Measurements from ENCODE around the gene AACS.
"Not testable (repeated sequence)": the region's sequence is repeated elsewhere in the genome, so short reads cannot be mapped to it uniquely, and the experiment has no call there.

The AACS gene

GRCh38 chr12:125053821-125054220 is 11.4 kb upstream of the AACS start:
- DNase-seq (ENCODE audit: insufficient read length, low spot score) (no peak), FAIRE-seq (no peak)

GRCh38 chr12:125055591-125055990 is 9.6 kb upstream of the AACS start:
- no peak for DNase-seq (ENCODE audit: insufficient read length, low spot score)
- FAIRE-seq, result no peak

GRCh38 chr12:125056306-125056705 is 8.9 kb upstream of the AACS start:
- no peak for FAIRE-seq
- no peak for DNase-seq (ENCODE audit: insufficient read length, low spot score)

GRCh38 chr12:125057708-125058107 is 7.5 kb upstream of the AACS start:
- FAIRE-seq (no peak), DNase-seq (ENCODE audit: insufficient read length, low spot score) (no peak)

GRCh38 chr12:125061229-125061628 is 4.0 kb upstream of the AACS start:
- no peak for FAIRE-seq
- DNase-seq (ENCODE audit: insufficient read length, low spot score), result no peak

GRCh38 chr12:125063522-125063921 is 1.7 kb upstream of the AACS start:
- not testable (repeated sequence) for FAIRE-seq; DNase-seq (ENCODE audit: insufficient read length, low spot score)

- DNase-seq (ENCODE audit: insufficient read length, low spot score), result no peak
- no peak for FAIRE-seq
Measured at GRCh38 chr12:125064492-125064891, 743 bp upstream of the AACS start.

GRCh38 chr12:125065919-125066570 is 810 bp downstream of the AACS start:
- DNase-seq (ENCODE audit: insufficient read length, low spot score) (no peak), FAIRE-seq (no peak)

GRCh38 chr12:125068391-125068790 is 3.2 kb downstream of the AACS start:
- DNase-seq (ENCODE audit: insufficient read length, low spot score) (no peak), FAIRE-seq (no peak)

GRCh38 chr12:125069616-125070015 is 4.4 kb downstream of the AACS start:
- FAIRE-seq, result no peak
- DNase-seq (ENCODE audit: insufficient read length, low spot score), result no peak

GRCh38 chr12:125070112-125070511 is 4.9 kb downstream of the AACS start:
- DNase-seq (ENCODE audit: insufficient read length, low spot score) (no peak), FAIRE-seq (no peak)

- DNase-seq (ENCODE audit: insufficient read length, low spot score) (no peak), FAIRE-seq (no peak)
Measured at GRCh38 chr12:125070661-125071390, 5.6 kb downstream of the AACS start.

GRCh38 chr12:125071456-125071855 is 6.2 kb downstream of the AACS start:
- FAIRE-seq (no peak), DNase-seq (ENCODE audit: insufficient read length, low spot score) (no peak)

- no peak for FAIRE-seq
Measured at GRCh38 chr12:125072496-125072895, 7.3 kb downstream of the AACS start.

GRCh38 chr12:125074294-125074693 is 9.1 kb downstream of the AACS start:
- FAIRE-seq, result not testable (repeated sequence)

More at GRCh38 chr12:125072496-125072895, 7.3 kb downstream of the AACS start:
- DNase-seq (ENCODE audit: insufficient read length, low spot score), result no peak

GRCh38 chr12:125076103-125076502 is 10.9 kb downstream of the AACS start:
- DNase-seq (ENCODE audit: insufficient read length, low spot score) (no peak), FAIRE-seq (no peak)

More at GRCh38 chr12:125074294-125074693, 9.1 kb downstream of the AACS start:
- DNase-seq (ENCODE audit: insufficient read length, low spot score), result not testable (repeated sequence)

GRCh38 chr12:125079084-125079483 is 13.8 kb downstream of the AACS start:
- FAIRE-seq (no peak), DNase-seq (ENCODE audit: insufficient read length, low spot score) (no peak)

- DNase-seq (ENCODE audit: insufficient read length, low spot score), result no peak
- no peak for FAIRE-seq
Measured at GRCh38 chr12:125079648-125080645, 14.7 kb downstream of the AACS start.

- FAIRE-seq (no peak), DNase-seq (ENCODE audit: insufficient read length, low spot score) (no peak)
Measured at GRCh38 chr12:125081427-125081826, 16.2 kb downstream of the AACS start.

GRCh38 chr12:125083072-125083471 is 17.8 kb downstream of the AACS start:
- FAIRE-seq (no peak), DNase-seq (ENCODE audit: insufficient read length, low spot score) (no peak)

- DNase-seq (ENCODE audit: insufficient read length, low spot score); FAIRE-seq: not testable (repeated sequence)
Measured at GRCh38 chr12:125088199-125088598, 23.0 kb downstream of the AACS start.
